GM18508 (cell line): Measurements from ENCODE around the gene ABHD6.
"Not testable (repeated sequence)": the region's sequence is repeated elsewhere in the genome, so short reads cannot be mapped to it uniquely, and the experiment has no call there.

Experiments used
- ATAC-seq: cut with Tn5 transposase; IDR thresholded peaks from one replicate; pipeline ENCODE4 v1.9.1; 2021; ENCODE audit warnings: moderate number of reproducible peaks; ENCODE audit not compliant: insufficient read depth, unreplicated experiment

ABHD6 gene

DNA sequence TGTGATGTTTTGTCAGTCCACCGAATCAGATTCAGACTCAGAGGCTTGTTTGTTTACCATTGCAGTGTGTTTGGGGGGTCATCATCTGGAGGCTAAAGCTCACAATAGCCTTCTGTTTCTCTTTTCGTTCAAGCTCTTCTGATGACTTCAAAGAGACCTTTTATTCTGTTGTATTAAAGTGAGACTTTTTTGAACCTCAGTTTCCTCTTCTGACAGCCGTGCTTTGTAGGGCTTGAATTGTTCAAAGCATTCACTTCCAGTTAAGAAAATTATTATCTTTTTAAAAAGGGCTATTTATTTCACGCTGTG is 96.4 kb downstream of the ABHD6 start:
- ATAC-seq, result no peak

DNA sequence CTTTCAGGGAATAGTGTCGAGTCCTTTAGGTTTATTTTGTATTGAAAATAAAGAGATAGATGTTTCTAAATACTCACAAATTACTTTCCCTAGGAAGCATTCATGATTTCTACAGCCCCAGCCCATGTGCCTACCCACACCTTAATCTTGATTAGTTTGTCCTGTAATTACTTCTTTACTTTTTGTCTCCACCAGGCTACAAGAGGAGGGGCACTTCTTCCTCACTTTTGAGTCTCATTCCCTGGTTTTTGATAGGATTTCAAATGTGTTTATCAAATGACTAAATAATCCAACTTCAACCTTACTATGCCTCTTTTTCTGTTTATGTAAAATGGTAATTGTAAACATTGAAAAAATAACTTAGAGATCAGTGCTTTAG is 96.9 kb downstream of the ABHD6 start:
- no peak for ATAC-seq

DNA sequence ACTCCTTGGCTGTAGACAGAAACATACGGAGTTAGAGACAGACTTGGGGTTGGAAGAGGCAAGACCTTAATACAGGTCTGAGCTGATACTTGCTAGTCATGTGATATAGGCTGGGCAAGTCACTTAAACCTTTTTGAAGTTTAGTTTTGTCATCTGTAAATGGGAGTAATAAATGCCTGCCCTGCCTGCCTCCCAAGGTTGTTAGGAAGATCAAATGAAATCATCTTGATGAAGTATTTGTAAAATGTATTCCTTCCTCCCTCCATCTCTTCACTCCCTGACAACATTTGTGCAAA is 98.0 kb downstream of the ABHD6 start:
- no peak for ATAC-seq

GRCh38 chr3:58336135-58336882 is 98.7 kb downstream of the ABHD6 start:
- ATAC-seq, result no peak

DNA sequence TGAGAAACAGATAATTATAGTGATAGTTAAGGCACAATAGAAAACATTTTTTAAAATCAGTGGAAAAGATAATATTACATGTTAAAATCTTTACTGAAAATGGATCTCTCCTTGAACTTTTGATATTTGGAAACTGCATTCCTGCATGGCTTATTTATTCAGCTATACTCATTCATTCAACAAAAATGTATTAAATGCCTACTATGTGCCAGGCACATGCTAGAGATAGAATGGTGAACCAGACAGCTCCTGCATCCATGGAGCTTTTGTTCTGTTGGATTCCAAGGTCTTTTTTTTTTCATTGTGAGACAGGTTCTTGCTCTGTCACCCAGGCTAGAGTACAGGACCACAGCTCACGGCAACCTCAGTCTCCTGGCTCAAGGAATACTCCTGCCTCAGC is 99.6 kb downstream of the ABHD6 start:
- ATAC-seq, result no peak

DNA sequence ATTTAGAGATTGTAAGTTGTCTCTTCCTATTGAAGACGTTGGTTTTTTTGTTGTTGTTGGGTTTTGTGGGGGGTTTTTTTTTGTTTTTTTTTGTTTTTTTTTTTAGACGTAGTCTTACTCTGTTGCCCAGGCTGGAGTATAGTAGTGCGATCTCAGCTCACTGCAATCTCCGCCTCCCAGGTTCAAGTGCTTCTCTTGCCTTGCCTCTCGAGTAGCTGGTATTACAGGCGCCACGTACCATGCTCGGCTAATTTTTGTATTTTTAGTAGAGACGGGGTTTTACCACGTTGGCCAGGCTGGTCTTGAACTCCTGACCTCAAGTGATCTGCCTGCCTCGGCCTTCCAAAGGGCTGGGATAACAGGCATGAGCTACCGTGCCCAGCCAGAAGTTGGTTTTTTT is 101.6 kb downstream of the ABHD6 start:
- ATAC-seq, result not testable (repeated sequence)

DNA sequence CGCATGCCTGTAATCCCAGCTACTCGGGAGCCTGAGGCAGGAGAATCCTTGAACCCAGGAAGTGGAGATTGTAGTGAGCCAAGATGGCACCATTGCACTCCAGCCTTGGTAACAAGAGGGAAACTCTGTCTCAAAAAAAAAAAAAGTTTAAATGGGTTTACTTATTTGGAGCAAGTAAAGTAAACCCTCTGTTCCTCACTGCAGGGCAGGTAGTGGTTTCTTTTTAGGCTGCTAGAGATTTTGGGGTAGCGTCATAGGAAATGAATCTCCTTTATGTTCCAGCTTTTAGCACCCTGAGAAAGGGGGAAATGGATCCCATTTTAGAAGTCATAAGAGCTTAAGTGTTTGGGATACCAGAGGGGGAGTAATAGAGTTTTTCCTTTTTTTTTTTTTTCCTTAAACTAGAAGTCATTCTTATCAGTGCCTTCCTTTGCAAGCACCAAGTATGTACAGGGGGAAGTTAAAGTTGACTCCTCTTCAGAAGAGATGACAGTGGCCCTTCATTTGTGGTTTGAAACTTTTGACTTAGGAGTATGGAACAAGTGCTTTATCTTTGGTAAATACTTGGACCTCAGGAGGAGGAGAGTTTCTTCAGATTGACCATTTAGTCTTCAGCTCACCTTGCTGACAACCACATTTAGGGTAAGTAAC is 103.1 kb downstream of the ABHD6 start:
- no peak for ATAC-seq

DNA sequence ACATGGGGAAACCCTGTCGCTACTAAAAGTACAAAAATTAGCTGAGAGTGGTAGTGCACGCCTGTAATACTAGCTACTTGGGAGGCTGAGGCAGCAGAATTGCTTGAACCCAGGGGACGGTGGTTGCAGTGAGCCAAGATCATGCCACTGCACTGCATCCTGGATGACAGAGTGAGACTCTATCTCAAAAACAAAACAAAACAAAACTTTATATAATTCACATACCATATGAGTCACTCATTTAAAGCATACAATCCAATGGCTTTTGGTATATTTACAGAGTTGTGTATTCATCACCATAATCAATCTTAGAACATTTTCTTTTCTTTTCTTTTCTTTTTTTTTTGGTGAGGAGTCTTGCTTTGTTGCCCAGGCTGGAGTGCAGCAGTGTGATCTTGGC is 103.8 kb downstream of the ABHD6 start:
- no peak for ATAC-seq

- ATAC-seq, result no peak
These were observed 105.1 kb downstream of the ABHD6 start for GRCh38 chr3:58342676-58343075.
